ENCODE measurements around the gene USP25. TPM values are rescaled to one million over a fixed set of nuclear protein-coding genes. Genes with fewer than 3 reads are reported as not detected.

Gene USP25
- total and polyA plus RNA-seq, 9 of the 15 experiments (the other 6 are each of a cell fraction or from before 2014, with no cell fraction given): 7.8 to 44.9 (median 31.4) TPM

DNA sequence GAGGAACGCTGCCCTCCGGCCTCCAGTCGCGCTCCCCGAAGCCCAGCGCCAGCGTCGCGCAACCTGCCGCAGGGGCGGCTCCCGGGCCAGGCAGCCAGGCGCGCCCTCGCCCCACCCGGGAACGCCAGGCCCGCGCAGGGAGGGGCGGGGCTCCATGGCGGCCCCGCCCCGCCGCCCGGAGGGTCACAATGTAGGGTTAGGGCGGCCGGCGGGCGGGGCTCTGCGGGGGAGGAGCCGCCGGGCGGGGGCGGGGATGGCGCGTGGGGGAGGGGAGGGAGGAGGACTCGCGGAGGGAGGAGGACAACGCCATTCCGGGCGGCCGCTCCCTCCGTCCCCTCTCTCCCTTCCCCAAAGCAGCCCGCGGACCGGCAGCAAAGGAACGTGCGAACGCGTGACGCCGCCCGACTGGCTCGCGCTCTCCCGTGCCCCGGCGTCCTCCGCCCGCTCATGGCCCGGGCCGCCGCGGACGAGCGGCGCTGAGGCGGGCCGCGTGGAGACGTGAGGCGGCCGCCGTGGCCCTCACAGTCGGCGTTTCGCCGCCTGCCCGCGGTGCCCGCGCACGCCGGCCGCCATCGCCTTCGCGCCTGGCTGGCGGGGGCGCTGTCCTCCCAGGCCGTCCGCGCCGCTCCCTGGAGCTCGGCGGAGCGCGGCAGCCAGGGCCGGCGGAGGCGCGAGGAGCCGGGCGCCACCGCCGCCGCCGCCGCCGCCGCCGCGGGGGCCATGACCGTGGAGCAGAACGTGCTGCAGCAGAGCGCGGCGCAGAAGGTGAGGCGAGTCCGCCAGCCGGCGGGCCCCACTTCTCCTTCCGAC is at the start of gene USP25 (continued):
- TF ChIP-seq NCOR1 (IDR thresholded peaks at IDR 0.05) (peak; percentile 26; the same call in 1 of the 2 replicates), ZNF263 (CRISPR knock-in tag; IDR thresholded peaks at IDR 0.05; ENCODE audit: borderline replicate concordance) (peak; percentile 98), ZKSCAN1 (IDR thresholded peaks at IDR 0.05; ENCODE audit: low read depth, low read length) (0 out of 2 replicates have a peak, but pooled peaks have one; percentile 46), ELF2 (CRISPR knock-in tag; IDR thresholded peaks at IDR 0.05) (no peak), KAT2B (IDR thresholded peaks at IDR 0.05; ENCODE audit: low read depth, low read length) (no peak), CXXC5 (CRISPR knock-in tag; IDR thresholded peaks at IDR 0.05) (peak; percentile 93), FIP1L1 (IDR thresholded peaks at IDR 0.05; ENCODE audit: low read depth, low read length, poor library complexity, severe bottlenecking) (peak; percentile 54), TCF3 (CRISPR knock-in tag; IDR thresholded peaks at IDR 0.05) (no peak), ETV5 (CRISPR knock-in tag; IDR thresholded peaks at IDR 0.05; ENCODE audit: low read depth) (0 out of 2 replicates have a peak, but pooled peaks have one; percentile 24), BACH1 (tag; IDR thresholded peaks at IDR 0.05) (no peak), TEAD4 (IDR thresholded peaks at IDR 0.05; ENCODE audit: low read length) (no peak), TEAD4 (CRISPR knock-in tag; IDR thresholded peaks at IDR 0.05; ENCODE audit: borderline replicate concordance) (peak; percentile 63; the same call in 1 of the 2 replicates), FOXJ2 (tag; IDR thresholded peaks at IDR 0.05) (0 out of 2 replicates have a peak, but pooled peaks have one; percentile 22), PHF8 (IDR thresholded peaks at IDR 0.05; ENCODE audit: borderline replicate concordance, low read length) (peak; percentile 88; the same call in 1 of the 2 replicates), MAZ (CRISPR knock-in tag; conservative IDR thresholded peaks at IDR 0.05 in 1 of 2, IDR thresholded peaks at IDR 0.05 in 1 of 2) (peak; percentile 15 to 85; a peak in 2 of 4 replicates), YY1 (IDR thresholded peaks at IDR 0.05; ENCODE audit: borderline replicate concordance in 1 of 3, control insufficient read depth in 1 of 3, extremely low read depth in 1 of 3, insufficient read depth in 3 of 3, insufficient read length in 1 of 3, insufficient replicate concordance in 2 of 3, low read depth in 1 of 3, low read length in 2 of 3) (peak; percentile 33 to 85 (median 72)), HOXB6 (CRISPR knock-in tag; IDR thresholded peaks at IDR 0.05; ENCODE audit: borderline replicate concordance) (no peak)
- TF ChIP-seq, protein P1, sequence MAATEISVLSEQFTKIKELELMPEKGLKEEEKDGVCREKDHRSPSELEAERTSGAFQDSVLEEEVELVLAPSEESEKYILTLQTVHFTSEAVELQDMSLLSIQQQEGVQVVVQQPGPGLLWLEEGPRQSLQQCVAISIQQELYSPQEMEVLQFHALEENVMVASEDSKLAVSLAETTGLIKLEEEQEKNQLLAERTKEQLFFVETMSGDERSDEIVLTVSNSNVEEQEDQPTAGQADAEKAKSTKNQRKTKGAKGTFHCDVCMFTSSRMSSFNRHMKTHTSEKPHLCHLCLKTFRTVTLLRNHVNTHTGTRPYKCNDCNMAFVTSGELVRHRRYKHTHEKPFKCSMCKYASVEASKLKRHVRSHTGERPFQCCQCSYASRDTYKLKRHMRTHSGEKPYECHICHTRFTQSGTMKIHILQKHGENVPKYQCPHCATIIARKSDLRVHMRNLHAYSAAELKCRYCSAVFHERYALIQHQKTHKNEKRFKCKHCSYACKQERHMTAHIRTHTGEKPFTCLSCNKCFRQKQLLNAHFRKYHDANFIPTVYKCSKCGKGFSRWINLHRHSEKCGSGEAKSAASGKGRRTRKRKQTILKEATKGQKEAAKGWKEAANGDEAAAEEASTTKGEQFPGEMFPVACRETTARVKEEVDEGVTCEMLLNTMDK (IDR thresholded peaks at IDR 0.05; ENCODE audit: borderline replicate concordance, insufficient read depth, low read depth, low read length, poor library complexity, severe bottlenecking): peak; percentile 16
- TF ChIP-seq, protein P2, sequence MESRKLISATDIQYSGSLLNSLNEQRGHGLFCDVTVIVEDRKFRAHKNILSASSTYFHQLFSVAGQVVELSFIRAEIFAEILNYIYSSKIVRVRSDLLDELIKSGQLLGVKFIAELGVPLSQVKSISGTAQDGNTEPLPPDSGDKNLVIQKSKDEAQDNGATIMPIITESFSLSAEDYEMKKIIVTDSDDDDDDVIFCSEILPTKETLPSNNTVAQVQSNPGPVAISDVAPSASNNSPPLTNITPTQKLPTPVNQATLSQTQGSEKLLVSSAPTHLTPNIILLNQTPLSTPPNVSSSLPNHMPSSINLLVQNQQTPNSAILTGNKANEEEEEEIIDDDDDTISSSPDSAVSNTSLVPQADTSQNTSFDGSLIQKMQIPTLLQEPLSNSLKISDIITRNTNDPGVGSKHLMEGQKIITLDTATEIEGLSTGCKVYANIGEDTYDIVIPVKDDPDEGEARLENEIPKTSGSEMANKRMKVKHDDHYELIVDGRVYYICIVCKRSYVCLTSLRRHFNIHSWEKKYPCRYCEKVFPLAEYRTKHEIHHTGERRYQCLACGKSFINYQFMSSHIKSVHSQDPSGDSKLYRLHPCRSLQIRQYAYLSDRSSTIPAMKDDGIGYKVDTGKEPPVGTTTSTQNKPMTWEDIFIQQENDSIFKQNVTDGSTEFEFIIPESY (CRISPR knock-in tag; IDR thresholded peaks at IDR 0.05): no peak
- TF ChIP-seq, protein P3, sequence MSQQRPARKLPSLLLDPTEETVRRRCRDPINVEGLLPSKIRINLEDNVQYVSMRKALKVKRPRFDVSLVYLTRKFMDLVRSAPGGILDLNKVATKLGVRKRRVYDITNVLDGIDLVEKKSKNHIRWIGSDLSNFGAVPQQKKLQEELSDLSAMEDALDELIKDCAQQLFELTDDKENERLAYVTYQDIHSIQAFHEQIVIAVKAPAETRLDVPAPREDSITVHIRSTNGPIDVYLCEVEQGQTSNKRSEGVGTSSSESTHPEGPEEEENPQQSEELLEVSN (IDR thresholded peaks at IDR 0.05; ENCODE audit: borderline replicate concordance in 1 of 2, extremely low read depth in 1 of 2, insufficient read depth in 1 of 2, insufficient read length in 1 of 2, low read depth in 1 of 2, low read length in 1 of 2, poor library complexity in 1 of 2, severe bottlenecking in 1 of 2): peak; percentile 59 to 90
